IMR-90 (cell line): ENCODE data around the gene ABCB6.

Experiments
- MAZ ChIP-seq: IDR thresholded peaks from 2 replicates; pipeline ENCODE4 v1.6.1; 2012; ENCODE audit warnings: low read depth, mild to moderate bottlenecking, low read length, improper control_type of control experiment, moderate library complexity, borderline replicate concordance
- TF ChIP-seq, protein P1 (sequence below): conservative IDR thresholded peaks from 2 replicates; pipeline ENCODE4 v1.5.1; 2012; ENCODE audit warnings: mild to moderate bottlenecking, low read depth, low read length, improper control_type of control experiment

DNA sequence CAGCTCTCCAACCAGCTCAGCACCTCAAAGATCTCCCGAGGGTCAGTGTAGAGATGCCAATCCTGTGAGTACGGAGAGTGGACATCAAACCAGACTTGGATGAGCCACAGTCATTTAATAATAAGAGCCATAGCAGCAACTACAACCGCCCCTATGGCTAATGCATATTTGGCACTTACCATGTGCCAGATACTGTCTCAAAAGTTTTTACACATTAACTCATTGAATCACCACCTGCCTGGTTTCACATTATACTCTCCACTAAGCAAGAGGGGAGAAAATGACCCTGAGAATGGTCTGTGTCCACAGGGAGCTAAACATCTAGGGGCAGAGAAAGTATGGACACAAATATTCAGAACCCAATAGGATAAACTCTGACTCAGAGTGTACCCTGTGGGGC is 44.6 kb downstream of the ABCB6 start:
- TF ChIP-seq, protein P1, sequence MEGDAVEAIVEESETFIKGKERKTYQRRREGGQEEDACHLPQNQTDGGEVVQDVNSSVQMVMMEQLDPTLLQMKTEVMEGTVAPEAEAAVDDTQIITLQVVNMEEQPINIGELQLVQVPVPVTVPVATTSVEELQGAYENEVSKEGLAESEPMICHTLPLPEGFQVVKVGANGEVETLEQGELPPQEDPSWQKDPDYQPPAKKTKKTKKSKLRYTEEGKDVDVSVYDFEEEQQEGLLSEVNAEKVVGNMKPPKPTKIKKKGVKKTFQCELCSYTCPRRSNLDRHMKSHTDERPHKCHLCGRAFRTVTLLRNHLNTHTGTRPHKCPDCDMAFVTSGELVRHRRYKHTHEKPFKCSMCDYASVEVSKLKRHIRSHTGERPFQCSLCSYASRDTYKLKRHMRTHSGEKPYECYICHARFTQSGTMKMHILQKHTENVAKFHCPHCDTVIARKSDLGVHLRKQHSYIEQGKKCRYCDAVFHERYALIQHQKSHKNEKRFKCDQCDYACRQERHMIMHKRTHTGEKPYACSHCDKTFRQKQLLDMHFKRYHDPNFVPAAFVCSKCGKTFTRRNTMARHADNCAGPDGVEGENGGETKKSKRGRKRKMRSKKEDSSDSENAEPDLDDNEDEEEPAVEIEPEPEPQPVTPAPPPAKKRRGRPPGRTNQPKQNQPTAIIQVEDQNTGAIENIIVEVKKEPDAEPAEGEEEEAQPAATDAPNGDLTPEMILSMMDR = no peak
- TF ChIP-seq MAZ = no peak
